Fibroblast of peridontal ligament (primary cell): Measurements from ENCODE around the gene DAP.
"Not testable (repeated sequence)": the region's sequence is repeated elsewhere in the genome, so short reads cannot be mapped to it uniquely, and the experiment has no call there.

Experiments used
- DNase-seq: peaks from one replicate; pipeline ENCODE4 v3.0.0-alpha.2; 2010; ENCODE audit errors: extremely low read depth

Gene DAP

GRCh38 chr5:10761185-10761932 is at the start of gene DAP:
TSS of gene DAP (minus strand) at chr5:10761234. CDS start at chr5:10761068, 166 bp downstream.
- DNase-seq: peak; percentile 81

- no peak for DNase-seq
Measured at GRCh38 chr5:10808347-10809226, 47.6 kb upstream of the DAP start.

- no peak for DNase-seq
Measured at GRCh38 chr5:10801931-10802666, 41.1 kb upstream of the DAP start.

- no peak for DNase-seq
Measured at GRCh38 chr5:10800852-10801251, 39.8 kb upstream of the DAP start.

GRCh38 chr5:10797261-10797660 is 36.2 kb upstream of the DAP start:
- DNase-seq: peak; percentile 40

GRCh38 chr5:10793785-10794184 is 32.8 kb upstream of the DAP start:
- peak; percentile 10 for DNase-seq

GRCh38 chr5:10792336-10792735 is 31.3 kb upstream of the DAP start:
- no peak for DNase-seq

- peak; percentile 3 for DNase-seq
Measured at GRCh38 chr5:10789726-10790125, 28.7 kb upstream of the DAP start.

GRCh38 chr5:10789021-10789420 is 28.0 kb upstream of the DAP start:
- DNase-seq: peak; percentile 95

- no peak for DNase-seq
Measured at GRCh38 chr5:10788358-10788757, 27.3 kb upstream of the DAP start.

GRCh38 chr5:10786835-10787234 is 25.8 kb upstream of the DAP start:
- DNase-seq: no peak

GRCh38 chr5:10780208-10780607 is 19.2 kb upstream of the DAP start:
- DNase-seq: not testable (repeated sequence)

GRCh38 chr5:10779592-10779991 is 18.6 kb upstream of the DAP start:
- DNase-seq: no peak

GRCh38 chr5:10778179-10778910 is 17.3 kb upstream of the DAP start:
- no peak for DNase-seq

- no peak for DNase-seq
Measured at GRCh38 chr5:10775646-10776045, 14.6 kb upstream of the DAP start.

- DNase-seq: no peak
Measured at GRCh38 chr5:10772901-10773585, 12.0 kb upstream of the DAP start.

- DNase-seq: no peak
Measured at GRCh38 chr5:10768328-10768899, 7.4 kb upstream of the DAP start.

- DNase-seq: peak; percentile 24
Measured at GRCh38 chr5:10762776-10763500, 1.9 kb upstream of the DAP start.

- peak; percentile 36 for DNase-seq
Measured at GRCh38 chr5:10761933-10762775, 1.1 kb upstream of the DAP start.
